Ishikawa (cell line): ENCODE data around the gene RSF1.

ENCODE experiments used
- CEBPB ChIP-seq: IDR thresholded peaks from 2 replicates; pipeline ENCODE4 v1.6.1; 2012
- CREB1 ChIP-seq: IDR thresholded peaks from 2 replicates; pipeline ENCODE4 v1.6.1; 2012; ENCODE audit warnings: low read depth
- EGR1 ChIP-seq: IDR thresholded peaks from 2 replicates; pipeline ENCODE4 v1.6.1; 2012
- EP300 ChIP-seq: IDR thresholded peaks from 2 replicates; pipeline ENCODE4 v1.6.1; 2012; ENCODE audit warnings: borderline replicate concordance
- FOXM1 ChIP-seq: IDR thresholded peaks from 2 replicates; pipeline ENCODE4 v1.6.1; 2012; ENCODE audit warnings: low read depth, borderline replicate concordance
- MAX ChIP-seq: IDR thresholded peaks from 2 replicates; pipeline ENCODE4 v1.6.1; 2012
- NFIC ChIP-seq: IDR thresholded peaks from 2 replicates; pipeline ENCODE4 v1.6.1; 2012
- RAD21 ChIP-seq: IDR thresholded peaks from 2 replicates; pipeline ENCODE4 v1.6.1; 2012; ENCODE audit warnings: low read depth
- TAF1 ChIP-seq: IDR thresholded peaks from 2 replicates; pipeline ENCODE4 v1.6.1; 2012; ENCODE audit warnings: low read depth, mild to moderate bottlenecking
- TCF12 ChIP-seq: IDR thresholded peaks from 2 replicates; pipeline ENCODE4 v1.6.1; 2012; ENCODE audit warnings: low read depth
- TEAD4 ChIP-seq: IDR thresholded peaks from 2 replicates; pipeline ENCODE4 v1.6.1; 2012
- YY1 ChIP-seq: IDR thresholded peaks from 2 replicates; pipeline ENCODE4 v1.6.1; 2012; ENCODE audit warnings: low read depth
- TF ChIP-seq, protein P1 (sequence below): IDR thresholded peaks from 2 replicates; pipeline ENCODE4 v1.6.1; 2012; ENCODE audit warnings: low read depth, mild to moderate bottlenecking
- TF ChIP-seq, protein P2 (sequence below): IDR thresholded peaks from 2 replicates; pipeline ENCODE4 v1.6.1; 2012

The RSF1 gene

GRCh38 chr11:77820565-77821348, at the start of gene RSF1, which contains the start of gene AAMDC:
Gene RSF1, minus strand, starts transcription at chr11:77820722. Its CDS starts 8 bp downstream, at chr11:77820714.
Gene AAMDC, plus strand, starts transcription at chr11:77821144. Its CDS starts 21,353 bp downstream, at chr11:77842497.
- TF ChIP-seq TEAD4 (no peak), EGR1 (peak; percentile 26; the same call in 1 of the 2 replicates), NFIC (no peak), TAF1 (peak; percentile 86), TCF12 (peak; percentile 35), YY1 (peak; percentile 94), EP300 (peak; percentile 53; the same call in 1 of the 2 replicates), CEBPB (no peak), MAX (peak; percentile 87), RAD21 (peak; percentile 53)
- TF ChIP-seq, protein P1, sequence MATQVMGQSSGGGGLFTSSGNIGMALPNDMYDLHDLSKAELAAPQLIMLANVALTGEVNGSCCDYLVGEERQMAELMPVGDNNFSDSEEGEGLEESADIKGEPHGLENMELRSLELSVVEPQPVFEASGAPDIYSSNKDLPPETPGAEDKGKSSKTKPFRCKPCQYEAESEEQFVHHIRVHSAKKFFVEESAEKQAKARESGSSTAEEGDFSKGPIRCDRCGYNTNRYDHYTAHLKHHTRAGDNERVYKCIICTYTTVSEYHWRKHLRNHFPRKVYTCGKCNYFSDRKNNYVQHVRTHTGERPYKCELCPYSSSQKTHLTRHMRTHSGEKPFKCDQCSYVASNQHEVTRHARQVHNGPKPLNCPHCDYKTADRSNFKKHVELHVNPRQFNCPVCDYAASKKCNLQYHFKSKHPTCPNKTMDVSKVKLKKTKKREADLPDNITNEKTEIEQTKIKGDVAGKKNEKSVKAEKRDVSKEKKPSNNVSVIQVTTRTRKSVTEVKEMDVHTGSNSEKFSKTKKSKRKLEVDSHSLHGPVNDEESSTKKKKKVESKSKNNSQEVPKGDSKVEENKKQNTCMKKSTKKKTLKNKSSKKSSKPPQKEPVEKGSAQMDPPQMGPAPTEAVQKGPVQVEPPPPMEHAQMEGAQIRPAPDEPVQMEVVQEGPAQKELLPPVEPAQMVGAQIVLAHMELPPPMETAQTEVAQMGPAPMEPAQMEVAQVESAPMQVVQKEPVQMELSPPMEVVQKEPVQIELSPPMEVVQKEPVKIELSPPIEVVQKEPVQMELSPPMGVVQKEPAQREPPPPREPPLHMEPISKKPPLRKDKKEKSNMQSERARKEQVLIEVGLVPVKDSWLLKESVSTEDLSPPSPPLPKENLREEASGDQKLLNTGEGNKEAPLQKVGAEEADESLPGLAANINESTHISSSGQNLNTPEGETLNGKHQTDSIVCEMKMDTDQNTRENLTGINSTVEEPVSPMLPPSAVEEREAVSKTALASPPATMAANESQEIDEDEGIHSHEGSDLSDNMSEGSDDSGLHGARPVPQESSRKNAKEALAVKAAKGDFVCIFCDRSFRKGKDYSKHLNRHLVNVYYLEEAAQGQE = peak; percentile 35; the same call in 1 of the 2 replicates

- no peak for TF ChIP-seq YY1
- TF ChIP-seq, protein P1 = no peak
- TF ChIP-seq EP300 = no peak
- no peak for TF ChIP-seq RAD21
- TF ChIP-seq, protein P2, sequence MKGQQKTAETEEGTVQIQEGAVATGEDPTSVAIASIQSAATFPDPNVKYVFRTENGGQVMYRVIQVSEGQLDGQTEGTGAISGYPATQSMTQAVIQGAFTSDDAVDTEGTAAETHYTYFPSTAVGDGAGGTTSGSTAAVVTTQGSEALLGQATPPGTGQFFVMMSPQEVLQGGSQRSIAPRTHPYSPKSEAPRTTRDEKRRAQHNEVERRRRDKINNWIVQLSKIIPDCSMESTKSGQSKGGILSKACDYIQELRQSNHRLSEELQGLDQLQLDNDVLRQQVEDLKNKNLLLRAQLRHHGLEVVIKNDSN = no peak
- no peak for TF ChIP-seq TAF1
- no peak for TF ChIP-seq TEAD4
- TF ChIP-seq EGR1 = no peak
- no peak for TF ChIP-seq FOXM1
Measured at GRCh38 chr11:77868744-77869143, 48.2 kb upstream of the RSF1 start.

DNA sequence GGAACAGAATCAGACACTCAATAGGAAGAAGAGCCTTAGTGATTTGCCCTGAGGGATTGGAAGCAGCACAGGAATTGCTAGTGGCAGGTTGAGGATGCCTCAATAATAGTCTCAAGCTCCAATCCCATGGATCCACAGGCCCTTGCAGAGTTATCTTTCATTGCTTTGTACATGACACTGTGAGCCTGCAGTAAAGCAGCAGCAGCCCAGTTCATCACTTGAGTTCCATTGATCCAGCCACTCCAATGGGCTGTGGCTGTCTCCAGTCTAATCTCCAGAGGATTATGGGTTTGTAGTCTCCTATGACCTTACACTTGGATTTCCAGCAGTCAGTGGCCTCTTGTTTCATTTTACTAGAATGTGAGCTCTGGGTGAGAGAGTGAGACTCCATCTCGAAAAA, 45.8 kb upstream of the RSF1 start:
- TF ChIP-seq YY1 (no peak), TEAD4 (no peak), RAD21 (no peak), FOXM1 (no peak)

DNA sequence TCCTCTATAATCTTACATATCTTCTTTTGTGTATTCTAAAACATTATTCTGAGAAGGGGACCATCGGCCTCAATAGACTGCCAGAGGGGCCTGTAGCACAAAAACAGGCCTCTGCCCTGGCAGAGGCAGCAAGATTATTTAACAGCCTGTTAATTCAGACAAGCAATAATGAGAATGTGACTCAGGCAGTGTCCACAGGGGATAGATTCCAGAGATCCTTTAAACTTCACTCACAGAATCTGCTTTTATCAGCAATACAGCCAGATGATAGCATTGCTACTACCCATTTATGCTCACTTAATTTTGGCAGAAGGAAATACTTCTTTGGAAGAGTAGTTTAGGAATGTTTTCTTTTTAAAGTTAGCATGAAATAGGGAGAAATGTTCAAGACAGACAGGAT, 45.3 kb upstream of the RSF1 start:
- TF ChIP-seq, protein P2 = no peak
- TF ChIP-seq TAF1 (no peak), CREB1 (no peak), MAX (no peak), TEAD4 (no peak), EP300 (no peak), CEBPB (no peak), EGR1 (no peak), FOXM1 (no peak)
- TF ChIP-seq, protein P1 = no peak
